Measurements from ENCODE around the gene EDIL3. TPM values are rescaled to one million over a fixed set of nuclear protein-coding genes. Genes with fewer than 3 reads are reported as not detected.

EDIL3 gene
- total RNA-seq, 1 experiment from 2014 or later, result not detected

DNA sequence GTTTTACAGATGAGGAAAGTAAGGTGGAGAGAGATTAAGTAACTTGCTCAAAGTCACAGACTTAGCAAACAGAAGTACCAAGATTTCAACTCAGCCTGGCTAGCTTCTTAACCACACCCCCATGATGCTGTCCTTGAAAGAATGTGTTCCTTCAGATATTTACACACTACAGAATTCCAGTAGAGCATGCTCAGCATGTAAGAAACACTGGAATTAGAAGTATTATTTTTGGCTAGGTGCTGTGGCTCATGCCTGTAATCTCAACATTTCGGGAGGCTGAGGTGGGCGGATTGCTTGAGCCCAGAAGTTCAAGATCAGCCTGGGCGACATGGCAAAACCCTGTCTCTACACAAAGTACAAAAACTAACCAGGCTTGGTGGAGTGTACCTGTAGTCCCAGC is 142.4 kb downstream of the EDIL3 start:
- Mint-ChIP-seq H3K4me3 (ENCODE audit: unreplicated experiment) (no peak overlapping the region), H3K9me3 (ENCODE audit: unreplicated experiment) (no peaks in the 10 kb centered on the region), H3K36me3 (ENCODE audit: insufficient read depth, unreplicated experiment) (no peaks in the 10 kb centered on the region), H3K27ac (ENCODE audit: unreplicated experiment) (no peak overlapping the region), H3K27me3 (ENCODE audit: insufficient read depth, unreplicated experiment) (no peaks in the 10 kb centered on the region), H3K4me1 (ENCODE audit: low read depth, unreplicated experiment) (no peaks in the 10 kb centered on the region)
- TF ChIP-seq CTCF (IDR thresholded peaks at IDR 0.05; ENCODE audit: insufficient read depth in 1 of 2, low read depth in 1 of 2, low read length in 1 of 2, severe bottlenecking in 1 of 2, unreplicated experiment in 1 of 2), result no peak
- BruUV-seq (replicated peaks), result no TSS peak
- H3K36me3 ChIP-seq (ENCODE audit: control insufficient read depth, insufficient read depth, low read length), result no peaks in the 10 kb centered on the region
- CTCF ChIA-PET, result no interaction called here
- POLR2A ChIA-PET, result no interaction called here
- H3K9me3 ChIP-seq, result no peaks in the 10 kb centered on the region
- no peak for DNase-seq
- H3K4me3 ChIP-seq (ENCODE audit: low read depth, low read length), result no peak overlapping the region
- intact Hi-C loops (cut with micrococcal nuclease; ENCODE audit: unreplicated experiment), result no loop called here
- H3K4me1 ChIP-seq, result peaks cover 5% of the 10 kb centered on the region; the same call in 1 of the 2 replicates
- H3K27me3 ChIP-seq (replicated peaks; ENCODE audit: control insufficient read depth, insufficient read depth, low read length), result no peaks in the 10 kb centered on the region; the same call in 1 of the 2 replicates

- H3K4me3 Mint-ChIP-seq (ENCODE audit: unreplicated experiment), result no peak overlapping the region
- ChIA-PET CTCF (no interaction called here), POLR2A (no interaction called here)
- H3K27me3 ChIP-seq (replicated peaks; ENCODE audit: control insufficient read depth, insufficient read depth, low read length), result no peaks in the 10 kb centered on the region
- H3K4me1 ChIP-seq, result peaks cover 5% of the 10 kb centered on the region; the same call in 1 of the 2 replicates
- peak in 1 of 2 experiments; percentile 11 for DNase-seq
- H3K36me3 ChIP-seq (ENCODE audit: control insufficient read depth, insufficient read depth, low read length), result no peaks in the 10 kb centered on the region
- H3K4me3 ChIP-seq (ENCODE audit: low read depth, low read length), result no peak overlapping the region
- no TSS peak for BruUV-seq (replicated peaks)
- no peaks in the 10 kb centered on the region for H3K9me3 ChIP-seq
- H3K9me3 Mint-ChIP-seq (ENCODE audit: unreplicated experiment), result no peaks in the 10 kb centered on the region
- intact Hi-C loops (cut with micrococcal nuclease; ENCODE audit: unreplicated experiment), result loop anchor here (1.0 kb wide), 1 partner anchor 62 kb away; no protein-coding TSS in a partner anchor
- H3K27ac Mint-ChIP-seq (ENCODE audit: unreplicated experiment), result no peak overlapping the region
- H3K4me1 Mint-ChIP-seq (ENCODE audit: low read depth, unreplicated experiment), result no peaks in the 10 kb centered on the region
- no peak for TF ChIP-seq CTCF (IDR thresholded peaks at IDR 0.05; ENCODE audit: insufficient read depth in 1 of 2, low read depth in 1 of 2, low read length in 1 of 2, severe bottlenecking in 1 of 2, unreplicated experiment in 1 of 2)
- no peaks in the 10 kb centered on the region for H3K27me3 Mint-ChIP-seq (ENCODE audit: insufficient read depth, unreplicated experiment)
- no peaks in the 10 kb centered on the region for H3K36me3 Mint-ChIP-seq (ENCODE audit: insufficient read depth, unreplicated experiment)
Observed at GRCh38 chr5:84239494-84239893, 145.2 kb downstream of the EDIL3 start.

- TF ChIP-seq CTCF (IDR thresholded peaks at IDR 0.05; ENCODE audit: insufficient read depth in 1 of 2, low read depth in 1 of 2, low read length in 1 of 2, severe bottlenecking in 1 of 2, unreplicated experiment in 1 of 2), result no peak
- H3K36me3 Mint-ChIP-seq (ENCODE audit: insufficient read depth, unreplicated experiment), result no peaks in the 10 kb centered on the region
- ChIA-PET POLR2A (no interaction called here), CTCF (no interaction called here)
- H3K4me1 Mint-ChIP-seq (ENCODE audit: low read depth, unreplicated experiment), result no peaks in the 10 kb centered on the region
- H3K27me3 ChIP-seq (replicated peaks; ENCODE audit: control insufficient read depth, insufficient read depth, low read length), result no peaks in the 10 kb centered on the region
- H3K4me1 ChIP-seq, result peaks cover 5% of the 10 kb centered on the region; the same call in 1 of the 2 replicates
- H3K27ac Mint-ChIP-seq (ENCODE audit: unreplicated experiment), result no peak overlapping the region
- H3K4me3 ChIP-seq (ENCODE audit: low read depth, low read length), result no peak overlapping the region
- no peaks in the 10 kb centered on the region for H3K36me3 ChIP-seq (ENCODE audit: control insufficient read depth, insufficient read depth, low read length)
- BruUV-seq (replicated peaks), result no TSS peak
- peaks cover 2% of the 10 kb centered on the region for H3K27me3 Mint-ChIP-seq (ENCODE audit: insufficient read depth, unreplicated experiment)
- no peaks in the 10 kb centered on the region for H3K9me3 Mint-ChIP-seq (ENCODE audit: unreplicated experiment)
- intact Hi-C loops (cut with micrococcal nuclease; ENCODE audit: unreplicated experiment), result no loop called here
- no peak for DNase-seq
- H3K4me3 Mint-ChIP-seq (ENCODE audit: unreplicated experiment), result no peak overlapping the region
- H3K9me3 ChIP-seq, result no peaks in the 10 kb centered on the region
Observed at GRCh38 chr5:84237126-84237525, 147.6 kb downstream of the EDIL3 start.
